B cell (primary cell): ENCODE measurements around the gene OR2T10. TPM values are rescaled to one million over a fixed set of nuclear protein-coding genes. Genes with fewer than 3 reads are reported as not detected.

Experiments
- ATAC-seq: fragments of 200-7000 bp; cut with Tn5 transposase; one replicate; pipeline ENCODE4 v1.10.0; 2021; ENCODE audit warnings: low read depth, mild to moderate bottlenecking, moderate number of reproducible peaks, moderate library complexity
- CTCF ChIA-PET: fragments of 350-600 bp; sonication (Branson Sonifier 250); formaldehyde crosslinking; loops from one replicate; lab custom pipeline; 2021; ENCODE audit warnings: antibody characterized with exemption, inconsistent platforms; lab: Charles Lee
- POLR2A ChIA-PET: fragments of 350-600 bp; sonication (Branson Sonifier 250); formaldehyde crosslinking; loops from one replicate; lab custom pipeline; 2021; ENCODE audit warnings: antibody characterized with exemption; lab: Charles Lee
- DNase-seq: peaks from one replicate; pipeline ENCODE4 v3.0.0; 2013
- H2AFZ ChIP-seq: 2 replicates; pipeline ENCODE4 v1.6.1; 2012; ENCODE audit warnings: mild to moderate bottlenecking, low read depth, low read length; ENCODE audit not compliant: insufficient read depth, poor library complexity, severe bottlenecking
- H3K27ac ChIP-seq, 2 donors: 1 replicate in 1 of 2; 2 replicates in 1 of 2; pipeline ENCODE4 v1.5.1; 2012 to 2013; ENCODE audit warnings: low read length in 2 of 2, mild to moderate bottlenecking in 2 of 2, moderate library complexity in 1 of 2
- H3K27me3 ChIP-seq, 4 experiments: fragments of 200-600 bp in 1 of 4; sonication (generic) in 1 of 4; replicated peaks in 1 of 4; 1 replicate in 2 of 4; 2 replicates in 2 of 4; pipeline versions ENCODE4 v1.6.1 to v1.7.0; 2013 to 2016; ENCODE audit warnings: low read length in 3 of 4, mild to moderate bottlenecking in 2 of 4, mixed read lengths in 1 of 4, moderate library complexity in 1 of 4; ENCODE audit not compliant: insufficient read depth in 4 of 4, control insufficient read depth in 3 of 4; ENCODE audit errors: control extremely low read depth in 1 of 4
- H3K36me3 ChIP-seq, 2 experiments: replicated peaks in 1 of 2; 1 replicate in 1 of 2; 2 replicates in 1 of 2; pipeline versions ENCODE4 v1.6.1 to v1.7.1; 2013; ENCODE audit warnings: low read length in 1 of 2; ENCODE audit not compliant: insufficient read depth in 2 of 2, control insufficient read depth in 1 of 2; ENCODE audit errors: control extremely low read depth in 1 of 2, extremely low read depth in 1 of 2
- H3K4me1 ChIP-seq, 2 donors: fragments of 200-600 bp in 1 of 2; sonication (generic) in 1 of 2; 1 replicate in 1 of 2; 2 replicates in 1 of 2; pipeline versions ENCODE4 v1.5.1 to v1.6.1; 2013 to 2017; ENCODE audit warnings: low read length in 2 of 2; ENCODE audit not compliant: control insufficient read depth in 2 of 2, insufficient read depth in 2 of 2
- H3K4me2 ChIP-seq: replicated peaks from 2 replicates; pipeline ENCODE3; 2012; ENCODE audit warnings: mild to moderate bottlenecking, low read depth, low read length; ENCODE audit not compliant: poor library complexity, severe bottlenecking
- H3K4me3 ChIP-seq, 5 experiments: fragments of 200-600 bp in 1 of 5; sonication (generic) in 1 of 5; 1 replicate in 3 of 5; 2 replicates in 2 of 5; pipeline versions ENCODE4 v1.5.1 to v1.7.0; 2011 to 2016; ENCODE audit warnings: low read length in 4 of 5, mild to moderate bottlenecking in 4 of 5, low read depth in 2 of 5, control low read depth in 1 of 5, moderate library complexity in 1 of 5; ENCODE audit not compliant: insufficient read depth in 1 of 5; ENCODE audit errors: control extremely low read depth in 1 of 5, extremely low read depth in 1 of 5
- H3K79me2 ChIP-seq: fragments of 200-600 bp; sonication (generic); one replicate; pipeline ENCODE4 v1.6.0; 2016; ENCODE audit warnings: low read length; ENCODE audit not compliant: control insufficient read depth, insufficient read depth
- H3K9ac ChIP-seq: fragments of 200-600 bp; sonication (generic); 2 replicates; pipeline ENCODE4 v1.6.1; 2017; ENCODE audit warnings: mild to moderate bottlenecking, low read length, moderate library complexity
- H3K9me3 ChIP-seq, 3 donors: one replicate each; pipeline versions ENCODE4 v1.6.1 to v1.7.1; 2013; ENCODE audit warnings: low read length in 2 of 3; ENCODE audit not compliant: control insufficient read depth in 2 of 3, insufficient read depth in 1 of 3; ENCODE audit errors: control extremely low read depth in 1 of 3
- H4K20me1 ChIP-seq: 2 replicates; pipeline ENCODE4 v1.6.0; 2012; ENCODE audit warnings: mild to moderate bottlenecking, low read length; ENCODE audit not compliant: insufficient read depth, control insufficient read depth, poor library complexity, severe bottlenecking
- H3K27ac Mint-ChIP-seq: one replicate; pipeline ENCODE4 v1.8.0; 2021; ENCODE audit warnings: mixed read lengths
- H3K27me3 Mint-ChIP-seq: one replicate; pipeline ENCODE4 v1.8.0; 2021; ENCODE audit warnings: mixed read lengths
- H3K4me1 Mint-ChIP-seq: one replicate; pipeline ENCODE4 v1.8.0; 2021; ENCODE audit warnings: mixed read lengths
- H3K4me3 Mint-ChIP-seq: one replicate; pipeline ENCODE4 v1.8.0; 2021; ENCODE audit warnings: mixed read lengths
- H3K9me3 Mint-ChIP-seq: one replicate; pipeline ENCODE4 v1.8.0; 2022; ENCODE audit warnings: mixed read lengths; ENCODE audit not compliant: insufficient read depth
- EZH2 ChIP-seq: IDR thresholded peaks from 2 replicates; pipeline ENCODE4 v1.6.1; 2012; ENCODE audit warnings: borderline replicate concordance, low read depth, mild to moderate bottlenecking, moderate library complexity, low read length; ENCODE audit not compliant: insufficient read depth, poor library complexity, severe bottlenecking
- WGBS: methylation state at CpG from one replicate; pipeline ENCODE4 v1.1.5; 2013; ENCODE audit warnings: missing lambda C conversion rate; ENCODE audit not compliant: insufficient coverage; 5-methylcytosine and 5-hydroxymethylcytosine counted together
- intact Hi-C: fragments of 100-400 bp; cut with micrococcal nuclease; formaldehyde crosslinking; loops from one replicate; pipeline ENCODE4 v1.10.0; 2022
- polyA plus RNA-seq: library from polyadenylated mRNA; depleted of rRNA; stranded (reverse); fragments of >200 nt; gene quantifications from 2 replicates; pipeline ENCODE4 v1.2.3, GENCODE V29; 2012
- total RNA-seq, 2 donors: library from RNA; stranded (reverse); fragments of 120-200 nt in 1 of 2; gene quantifications; 1 replicate in 1 of 2; 2 replicates in 1 of 2; pipeline versions ENCODE4 v1.2.3 to v1.2.4, GENCODE V29; 2013 to 2022
- TF ChIP-seq, protein P1 (sequence below): fragments of 200-600 bp; IDR thresholded peaks from one replicate; pipeline ENCODE4 v1.8.0; 2022; ENCODE audit warnings: antibody characterized with exemption, mild to moderate bottlenecking

OR2T10 gene
- total and polyA plus RNA-seq, 2 donors (not counting 1 experiment from before 2014, with no cell fraction given), result 0.27 to 2.5 TPM

DNA sequence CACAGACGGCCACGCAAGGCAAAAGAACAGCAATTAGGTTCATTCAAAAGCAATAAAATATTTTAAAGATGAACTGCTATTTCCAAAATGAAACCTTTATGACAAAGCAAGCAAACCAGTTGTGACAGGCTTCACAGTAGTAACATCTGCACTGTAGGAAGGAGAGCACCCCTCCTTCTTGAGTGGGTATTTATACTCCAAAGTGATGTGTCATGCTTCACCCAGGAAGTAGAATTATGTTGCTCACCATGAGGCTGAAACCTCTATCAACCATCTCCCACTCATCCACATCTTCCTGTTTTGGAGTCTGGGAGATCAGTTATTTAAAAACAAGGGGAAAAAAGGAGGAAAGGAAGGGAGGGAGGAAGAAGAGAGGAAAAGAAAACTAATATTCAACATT, 885 bp downstream of the OR2T10 start:
- ChIA-PET POLR2A (no interaction called here), CTCF (no interaction called here)
- peaks cover 4% of the 10 kb centered on the region for H3K4me1 Mint-ChIP-seq
- no peak overlapping the region for H3K9ac ChIP-seq
- H3K36me3 ChIP-seq, result no peaks in the 10 kb centered on the region
- H3K27me3 ChIP-seq, result no peaks in the 10 kb centered on the region
- no peak overlapping the region for H3K4me2 ChIP-seq
- H3K9me3 Mint-ChIP-seq, result no peaks in the 10 kb centered on the region
- no peak for TF ChIP-seq EZH2
- TF ChIP-seq, protein P1, sequence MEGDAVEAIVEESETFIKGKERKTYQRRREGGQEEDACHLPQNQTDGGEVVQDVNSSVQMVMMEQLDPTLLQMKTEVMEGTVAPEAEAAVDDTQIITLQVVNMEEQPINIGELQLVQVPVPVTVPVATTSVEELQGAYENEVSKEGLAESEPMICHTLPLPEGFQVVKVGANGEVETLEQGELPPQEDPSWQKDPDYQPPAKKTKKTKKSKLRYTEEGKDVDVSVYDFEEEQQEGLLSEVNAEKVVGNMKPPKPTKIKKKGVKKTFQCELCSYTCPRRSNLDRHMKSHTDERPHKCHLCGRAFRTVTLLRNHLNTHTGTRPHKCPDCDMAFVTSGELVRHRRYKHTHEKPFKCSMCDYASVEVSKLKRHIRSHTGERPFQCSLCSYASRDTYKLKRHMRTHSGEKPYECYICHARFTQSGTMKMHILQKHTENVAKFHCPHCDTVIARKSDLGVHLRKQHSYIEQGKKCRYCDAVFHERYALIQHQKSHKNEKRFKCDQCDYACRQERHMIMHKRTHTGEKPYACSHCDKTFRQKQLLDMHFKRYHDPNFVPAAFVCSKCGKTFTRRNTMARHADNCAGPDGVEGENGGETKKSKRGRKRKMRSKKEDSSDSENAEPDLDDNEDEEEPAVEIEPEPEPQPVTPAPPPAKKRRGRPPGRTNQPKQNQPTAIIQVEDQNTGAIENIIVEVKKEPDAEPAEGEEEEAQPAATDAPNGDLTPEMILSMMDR, result no peak
- no peaks in the 10 kb centered on the region for H3K27me3 Mint-ChIP-seq
- no peak for ATAC-seq
- no peak overlapping the region for H3K27ac Mint-ChIP-seq
- DNase-seq, result no peak
- H3K4me3 Mint-ChIP-seq, result no peak overlapping the region
- H3K27ac ChIP-seq, result no peak overlapping the region
- H3K4me1 ChIP-seq, result no peaks in the 10 kb centered on the region
- peaks cover 0 to 1% (median 0%) of the 10 kb centered on the region in 3 donors for H3K9me3 ChIP-seq
- H3K4me3 ChIP-seq, result no peak overlapping the region
- no peak overlapping the region for H2AFZ ChIP-seq
- H4K20me1 ChIP-seq, result no peaks in the 10 kb centered on the region
- H3K79me2 ChIP-seq, result no peaks in the 10 kb centered on the region
- intact Hi-C loops, result no loop called here
- WGBS, result no CpG with 5 or more reads among the region's 2 CpGs

- no peak overlapping the region for H3K4me3 Mint-ChIP-seq
- POLR2A ChIA-PET, result no interaction called here
- H3K27me3 ChIP-seq, result no peaks in the 10 kb centered on the region
- intact Hi-C loops, result no loop called here
- no peak for DNase-seq
- H3K4me1 Mint-ChIP-seq, result peaks cover 7% of the 10 kb centered on the region
- no peaks in the 10 kb centered on the region for H4K20me1 ChIP-seq
- ATAC-seq, result no peak
- no peak overlapping the region for H2AFZ ChIP-seq
- no peaks in the 10 kb centered on the region for H3K9me3 Mint-ChIP-seq
- no peaks in the 10 kb centered on the region for H3K36me3 ChIP-seq
- peaks cover 0 to 3% (median 0%) of the 10 kb centered on the region in 3 donors for H3K9me3 ChIP-seq
- no peak overlapping the region for H3K4me2 ChIP-seq
- H3K79me2 ChIP-seq, result no peaks in the 10 kb centered on the region
- WGBS, result 74% methylated on average over 4 of the region's 5 CpGs
- no peaks in the 10 kb centered on the region for H3K27me3 Mint-ChIP-seq
- no peak overlapping the region for H3K27ac Mint-ChIP-seq
- H3K4me3 ChIP-seq, result no peak overlapping the region
- no peaks in the 10 kb centered on the region for H3K4me1 ChIP-seq
- TF ChIP-seq, protein P1, result no peak
- no peak for TF ChIP-seq EZH2
- H3K9ac ChIP-seq, result no peak overlapping the region
- CTCF ChIA-PET, result interaction anchor here (1.4 kb wide), 1 partner anchor 19 kb away, joined by 3 read pairs; no protein-coding TSS in a partner anchor
- H3K27ac ChIP-seq, result no peak overlapping the region
Observed at GRCh38 chr1:248593226-248593625, 4.3 kb downstream of the OR2T10 start.
